HUDEP-2 (cell line): ENCODE data around the gene SCN1B.
"Not testable (repeated sequence)": the region's sequence is repeated elsewhere in the genome, so short reads cannot be mapped to it uniquely, and the experiment has no call there.

Experiments used
- DNase-seq, 76 experiments: peaks; one replicate each; lab custom pipeline; 2025; ENCODE audit not compliant: unreplicated experiment in 76 of 76; lab: John Stamatoyannopoulos, UW

SCN1B gene

DNA sequence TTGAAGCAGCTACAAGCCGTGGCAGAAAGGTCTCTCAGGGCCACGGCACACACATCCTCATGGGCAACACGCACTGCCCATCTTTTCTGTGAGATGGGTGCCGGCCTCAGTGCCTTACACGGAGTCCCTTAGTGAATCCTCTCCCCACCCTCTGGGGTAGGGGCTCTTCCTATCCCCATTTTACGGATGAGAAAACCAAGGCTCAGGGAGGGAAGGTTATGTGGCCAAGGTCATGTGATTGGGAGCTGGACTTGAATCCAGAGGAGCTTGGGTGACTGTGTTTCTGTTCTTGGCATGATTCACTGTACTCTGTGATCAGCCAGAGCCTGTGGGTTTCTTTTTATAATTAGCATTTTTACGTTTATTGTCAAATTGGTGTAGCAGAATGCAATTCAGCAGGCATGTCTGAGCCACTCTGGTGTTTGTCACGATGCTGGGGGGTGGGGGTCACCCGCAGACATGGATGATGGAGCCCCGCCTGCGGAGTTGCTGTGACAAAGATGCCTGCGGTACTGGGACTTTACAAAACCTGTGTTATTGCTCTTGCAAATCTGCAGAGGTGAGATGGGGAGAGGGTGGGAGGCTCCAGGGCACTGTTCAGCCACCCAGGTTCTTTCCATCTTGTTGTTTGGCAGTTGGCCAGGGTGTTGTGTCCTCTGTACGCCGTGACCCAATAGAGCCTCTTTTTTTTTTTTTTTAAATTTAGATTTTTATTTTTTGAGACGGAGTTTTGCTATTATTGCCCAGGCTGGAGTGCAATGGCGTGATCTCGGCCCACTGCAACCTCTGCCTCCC lies 4.5 kb downstream of the SCN1B start:
- DNase-seq, result no peak

DNA sequence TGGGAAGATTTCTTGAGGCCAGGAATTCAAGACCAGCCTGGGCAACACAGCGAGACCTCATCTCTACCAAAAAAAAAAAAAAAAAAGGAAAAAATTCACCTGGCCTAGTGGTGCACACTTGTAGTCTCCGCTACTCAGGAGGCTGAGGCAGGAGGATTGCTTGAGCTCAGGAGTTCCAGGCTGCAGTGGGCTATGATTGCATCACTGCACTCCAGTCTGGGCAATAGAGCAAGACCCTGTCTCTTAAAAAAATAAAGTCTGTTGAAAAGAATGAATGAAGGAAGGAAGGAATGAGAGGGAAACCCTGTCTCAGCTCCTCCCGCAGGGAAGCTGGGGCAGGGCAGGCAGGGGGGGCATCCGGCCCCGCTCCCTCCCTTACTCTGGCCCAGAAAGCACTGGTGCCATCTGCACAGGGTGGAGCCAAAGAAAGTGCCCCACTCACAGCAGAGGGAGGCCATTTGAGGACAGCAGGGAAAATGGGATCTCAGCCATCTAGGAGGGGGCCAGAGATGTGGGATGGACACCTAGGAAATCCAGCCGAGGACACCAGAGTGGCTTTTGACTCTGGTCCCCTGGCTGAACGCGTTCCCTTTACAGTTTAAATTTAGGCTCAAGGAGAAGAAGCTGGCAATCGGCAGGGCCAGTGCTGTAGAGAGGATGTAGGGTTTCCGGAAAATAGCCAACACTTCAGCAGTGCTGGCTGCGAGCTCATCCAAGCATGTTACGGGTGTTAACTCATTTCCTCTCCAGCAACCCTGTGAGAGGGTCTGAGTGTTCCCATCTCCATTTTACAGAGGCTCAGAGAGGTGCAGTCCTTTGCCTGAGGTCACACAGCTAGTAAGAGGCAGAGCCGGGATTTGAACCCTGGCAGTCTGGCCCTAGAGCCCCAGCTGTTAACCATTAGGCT lies 7.7 kb downstream of the SCN1B start:
- DNase-seq, result no peak

DNA sequence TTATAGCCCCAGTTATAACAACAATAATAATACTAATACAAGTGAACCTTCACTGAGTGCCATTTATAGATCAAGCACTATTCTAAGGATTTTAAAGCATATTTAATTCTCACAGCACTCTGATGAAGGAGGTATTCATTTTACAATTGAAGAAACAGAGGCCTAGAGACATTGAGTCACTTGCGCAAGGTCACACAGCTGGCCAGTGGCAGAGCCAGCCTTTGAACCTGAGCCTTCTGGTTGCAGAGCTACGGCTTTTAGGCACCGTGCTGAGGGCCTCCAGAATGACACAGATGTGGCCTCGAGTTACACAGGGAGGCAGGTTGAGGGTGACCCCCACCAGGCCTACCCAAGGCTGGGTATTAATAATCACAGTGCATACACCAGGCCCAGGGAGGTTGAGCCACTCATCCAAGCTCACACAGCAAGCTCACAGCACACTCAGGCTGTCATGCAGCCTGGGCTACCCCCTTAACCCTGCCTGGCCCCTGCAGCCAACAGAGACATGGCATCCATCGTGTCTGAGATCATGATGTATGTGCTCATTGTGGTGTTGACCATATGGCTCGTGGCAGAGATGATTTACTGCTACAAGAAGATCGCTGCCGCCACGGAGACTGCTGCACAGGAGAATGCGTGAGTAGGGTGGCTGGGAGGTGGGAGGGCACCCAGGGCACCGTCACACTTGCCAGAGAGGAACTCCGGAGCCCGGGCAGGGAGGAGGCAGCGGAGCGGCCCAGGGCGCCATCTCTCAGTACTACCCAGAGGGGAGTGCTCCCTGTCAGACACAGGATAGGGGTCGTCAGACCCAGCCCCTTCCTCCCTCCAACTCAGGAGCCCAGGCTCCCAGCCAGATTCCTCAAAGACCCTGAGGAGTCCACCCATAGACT lies 8.6 kb downstream of the SCN1B start:
- no peak for DNase-seq

DNA sequence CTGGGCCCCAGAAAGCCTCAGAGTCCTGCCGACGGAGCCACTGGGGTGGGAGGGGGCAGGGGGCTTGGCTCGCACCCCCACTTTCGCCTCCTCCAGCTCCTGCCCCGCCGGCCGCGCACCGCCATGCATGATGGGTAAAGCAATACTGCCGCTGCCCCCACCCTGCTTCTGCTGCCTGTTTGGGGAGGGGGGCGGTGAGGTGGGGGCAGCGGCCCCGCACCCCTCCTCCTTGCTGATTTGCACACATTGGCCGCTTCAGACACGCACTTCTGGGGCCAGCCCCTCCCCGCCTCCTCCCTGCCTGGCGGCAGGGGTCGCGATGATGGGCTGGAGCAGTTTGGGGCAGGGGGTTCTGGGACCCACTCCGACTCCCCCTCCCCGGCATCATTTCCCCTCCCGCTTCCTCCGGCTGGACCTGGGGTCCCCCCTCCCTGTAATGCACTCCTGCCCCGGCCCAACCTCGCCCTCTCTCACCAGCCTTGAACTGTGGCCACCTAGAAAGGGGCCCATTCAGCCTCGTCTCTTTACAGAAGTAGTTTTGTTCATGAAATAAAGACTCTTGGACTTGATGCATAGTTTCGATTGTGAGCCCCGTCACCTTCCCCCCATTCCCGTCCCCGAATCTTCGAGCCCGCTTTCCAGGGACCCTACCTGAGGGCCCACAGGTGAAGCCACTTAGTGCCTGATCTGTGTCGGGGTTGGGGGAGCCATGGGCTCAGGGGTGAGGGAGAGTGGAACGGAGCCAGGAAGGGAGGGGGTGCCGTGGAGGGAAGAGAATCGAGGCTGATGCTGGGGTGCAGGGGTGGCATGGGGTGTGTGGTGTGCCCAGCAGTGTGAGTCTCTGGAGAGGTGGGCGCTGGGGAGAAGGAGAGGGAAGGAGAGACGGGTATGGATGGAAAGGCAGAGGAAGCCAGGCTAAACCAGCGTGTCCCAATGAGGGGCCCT lies 9.9 kb downstream of the SCN1B start:
- peak in 1 of 76 experiments; percentile 20 for DNase-seq

DNA sequence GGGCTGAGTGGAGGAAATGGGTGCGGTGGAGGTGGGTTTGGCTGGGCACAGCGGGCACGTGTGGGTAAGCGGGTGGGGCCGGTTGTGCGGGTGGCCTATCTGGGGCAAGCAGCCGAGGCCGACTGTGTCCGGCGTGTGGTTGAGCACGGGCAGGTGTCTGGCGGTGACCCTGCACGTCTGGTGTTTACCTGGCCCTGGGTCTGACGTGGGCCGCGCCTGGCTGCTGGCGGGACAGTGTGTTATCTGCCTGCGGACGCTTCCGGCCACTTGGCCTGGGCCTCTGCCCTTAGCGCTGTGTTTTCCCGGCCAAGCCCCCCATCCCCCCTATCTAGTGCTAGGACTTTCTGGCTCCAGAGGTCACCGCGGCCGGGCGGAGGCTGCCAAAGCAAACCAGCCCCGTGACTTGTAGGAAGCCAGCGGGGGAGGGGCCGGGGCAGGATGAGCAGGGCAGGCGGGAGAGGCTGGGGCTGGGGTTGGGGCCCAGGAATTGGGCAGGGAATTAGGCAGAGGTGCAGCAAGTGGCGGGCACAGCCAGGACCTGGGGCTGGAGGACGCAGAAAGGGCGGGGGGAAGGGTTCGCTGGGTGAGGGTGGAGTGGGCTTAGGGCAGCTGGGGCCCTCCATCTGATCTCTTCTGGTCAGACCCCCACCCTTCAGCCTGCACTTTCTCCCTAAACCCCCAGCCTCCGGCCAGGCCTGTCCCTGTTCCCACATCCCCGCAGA lies 10.7 kb downstream of the SCN1B start:
- DNase-seq, result peak in 67 of 76 experiments; percentile 12 to 83 (median 57)

DNA sequence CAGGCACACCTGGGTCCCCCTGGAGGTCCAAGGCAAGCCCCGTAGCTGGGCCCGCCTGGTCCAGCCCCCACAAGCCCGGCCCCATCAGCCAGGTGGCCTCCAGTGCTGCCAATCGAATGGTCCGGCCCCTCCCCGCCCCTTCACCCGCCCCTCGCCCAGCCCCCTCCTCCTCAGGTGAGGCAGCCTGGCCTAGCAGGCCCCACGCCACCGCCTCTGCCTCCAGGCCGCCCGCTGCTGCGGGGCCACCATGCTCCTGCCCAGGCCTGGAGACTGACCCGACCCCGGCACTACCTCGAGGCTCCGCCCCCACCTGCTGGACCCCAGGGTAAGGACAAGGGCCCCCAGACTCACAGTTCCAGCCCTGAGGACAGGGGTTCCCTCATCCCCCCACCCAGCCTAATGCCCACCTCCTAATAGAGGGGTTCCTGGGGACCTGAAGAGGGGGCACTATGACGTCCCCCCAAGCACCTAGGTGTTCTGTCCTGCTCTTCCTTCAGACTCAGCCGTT lies 11.3 kb downstream of the SCN1B start, which contains the start of gene HPN:
Gene HPN (plus strand): TSS at position 174 of the 508 bp plus-strand sequence. CDS start 786 bp downstream, outside the sequence.
- DNase-seq, result no peak

DNA sequence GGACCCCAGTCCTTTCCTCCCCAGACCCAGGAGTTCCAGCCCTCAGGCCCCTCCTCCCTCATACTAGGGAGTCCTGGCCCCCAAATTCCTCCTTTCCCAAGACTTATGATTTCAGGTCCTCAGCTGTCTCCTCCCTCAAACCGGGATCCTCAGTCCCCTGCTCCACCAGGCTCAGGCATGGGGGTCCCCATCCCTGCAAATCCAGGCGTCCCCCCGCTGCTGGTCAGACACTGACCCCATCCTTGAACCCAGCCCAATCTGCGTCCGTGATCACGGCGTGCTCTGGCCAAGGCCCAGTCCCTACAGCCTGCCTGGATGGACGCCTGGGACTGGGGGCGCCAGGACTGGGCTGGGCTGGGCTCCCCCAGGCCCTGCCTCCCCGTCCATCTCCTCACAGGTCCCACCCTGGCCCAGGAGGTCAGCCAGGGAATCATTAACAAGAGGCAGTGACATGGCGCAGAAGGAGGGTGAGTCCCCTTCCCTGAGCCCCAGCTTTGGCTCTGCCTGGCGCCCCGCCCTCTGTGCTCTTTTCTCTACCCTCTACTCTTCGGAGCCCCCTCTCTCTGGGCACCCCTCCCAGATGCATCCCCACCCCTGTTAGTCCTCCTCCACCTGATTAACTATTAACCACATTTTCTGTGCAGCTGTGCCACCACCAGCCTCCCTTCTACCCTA lies 11.9 kb downstream of the SCN1B start:
- DNase-seq, result no peak

DNA sequence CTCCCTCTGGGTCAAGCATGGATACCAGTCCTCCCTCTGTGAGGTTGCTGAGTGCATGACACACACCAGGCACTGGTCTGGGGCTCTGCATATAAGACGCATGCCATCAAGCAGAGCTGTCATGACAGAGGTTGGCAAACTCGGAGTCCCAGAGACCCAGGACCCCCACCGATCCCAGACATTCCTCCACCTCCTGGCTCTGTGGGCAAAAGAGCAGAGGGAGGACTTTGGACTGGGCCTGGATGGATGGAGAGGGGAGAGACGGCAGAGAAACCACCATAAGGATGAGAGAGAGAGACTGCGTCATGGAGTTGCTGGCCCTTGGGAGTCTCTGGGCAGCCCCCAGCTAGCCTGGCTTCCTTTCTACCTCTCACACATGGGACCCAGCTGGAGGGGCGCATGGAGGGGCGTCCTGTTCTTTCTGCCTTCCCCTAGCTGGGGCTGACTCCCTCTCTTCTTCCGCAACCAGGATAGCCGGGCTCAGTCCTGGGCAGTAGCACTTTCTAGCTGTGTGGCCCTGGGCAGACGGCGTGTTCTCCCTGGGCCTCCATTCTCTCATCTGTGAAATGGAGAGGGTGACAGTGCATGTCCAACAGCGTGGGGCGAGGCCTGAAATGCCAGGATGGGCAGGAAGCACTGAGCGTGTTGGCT lies 12.8 kb downstream of the SCN1B start:
- DNase-seq, result no peak

DNA sequence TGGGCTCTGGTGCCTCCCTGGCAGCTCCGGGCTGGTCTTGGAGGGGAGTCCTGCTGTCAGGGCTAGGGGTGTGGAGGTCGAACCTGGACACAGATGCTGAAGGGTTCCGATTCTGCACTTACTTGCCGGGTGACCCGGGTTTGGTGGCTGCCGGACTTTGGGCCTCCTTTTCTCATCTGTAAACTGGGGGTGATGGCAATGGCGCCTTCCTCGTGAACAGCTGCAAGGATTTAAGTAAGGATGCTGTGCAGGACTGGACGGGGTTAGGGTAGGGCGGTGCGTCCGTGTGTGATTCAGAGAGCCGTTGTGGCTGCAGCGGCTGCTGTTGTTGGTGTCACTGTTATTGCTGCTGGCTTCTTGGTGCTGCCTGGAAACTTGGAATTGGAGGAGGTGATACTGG lies 13.6 kb downstream of the SCN1B start:
- no peak for DNase-seq

DNA sequence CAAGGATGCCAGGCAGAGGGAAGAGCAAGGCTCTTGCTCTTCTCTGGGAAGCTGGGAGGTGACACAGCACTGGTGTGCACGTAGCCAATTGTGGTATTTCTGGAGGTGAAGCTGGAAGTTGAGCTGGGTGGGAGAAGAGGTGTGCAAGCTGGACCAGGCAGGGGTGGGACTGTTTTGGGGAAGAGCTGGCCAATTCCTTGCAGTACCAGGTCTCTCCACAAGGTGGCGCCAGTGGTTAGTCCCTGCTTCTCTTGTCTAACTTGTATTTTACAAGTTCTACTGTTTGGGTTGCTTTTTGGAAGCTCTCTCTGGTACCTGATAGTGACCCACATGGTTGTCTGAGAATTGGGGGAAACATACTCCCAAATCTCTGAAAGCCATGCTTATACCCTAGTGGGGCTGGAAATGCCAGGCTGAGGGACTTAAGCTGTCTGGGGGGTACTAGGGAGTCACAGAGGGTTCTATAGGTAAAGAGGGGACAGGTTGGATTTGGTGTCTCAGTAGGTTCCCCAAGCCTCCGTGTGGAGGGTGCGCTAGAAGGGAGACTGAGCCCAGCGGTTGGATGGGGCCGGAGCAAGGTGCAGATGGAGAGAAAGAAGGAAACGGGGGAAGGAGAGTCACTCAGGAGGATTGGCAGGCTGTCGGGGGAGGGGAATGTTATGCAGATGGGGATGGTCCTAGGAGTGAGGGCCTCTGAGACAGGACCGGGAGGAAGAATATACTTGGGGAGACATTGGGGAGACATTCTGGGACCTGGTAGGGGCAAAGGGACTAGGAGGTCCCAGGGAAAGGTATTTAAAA lies 14.2 kb downstream of the SCN1B start:
- peak in 54 of 76 experiments; percentile 10 to 82 (median 44) for DNase-seq

DNA sequence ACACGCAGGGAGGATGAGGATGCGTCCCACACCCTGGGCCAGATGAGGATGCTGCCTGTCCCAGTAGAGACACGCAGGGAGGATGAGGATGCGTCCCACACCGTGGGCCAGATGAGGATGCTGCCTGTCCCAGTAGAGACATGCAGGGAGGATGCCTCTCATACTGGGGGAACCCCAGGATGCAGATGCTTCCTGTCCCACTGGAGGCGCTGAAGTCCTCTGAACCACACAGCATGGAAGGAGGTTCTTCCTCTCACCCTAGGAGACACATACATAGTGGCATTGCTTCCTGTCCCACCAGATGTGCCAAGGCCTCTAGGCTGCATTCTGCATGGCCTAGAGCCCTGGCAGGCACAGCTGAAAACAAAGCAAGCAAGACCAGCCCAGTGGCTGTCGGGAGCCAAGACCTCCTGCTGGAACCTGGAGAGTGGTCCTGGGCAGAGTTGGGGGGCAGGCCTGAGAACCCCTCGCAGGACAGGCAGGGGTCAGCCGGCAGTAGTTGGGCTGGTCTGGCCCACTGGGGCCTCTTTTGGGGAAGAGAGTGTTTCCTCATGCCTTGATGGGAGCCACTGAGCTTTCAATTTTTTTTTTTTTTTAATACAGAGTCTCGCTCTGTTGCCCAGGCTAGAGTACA lies 15.5 kb downstream of the SCN1B start:
- peak in 51 of 76 experiments; percentile 13 to 73 (median 39) for DNase-seq

DNA sequence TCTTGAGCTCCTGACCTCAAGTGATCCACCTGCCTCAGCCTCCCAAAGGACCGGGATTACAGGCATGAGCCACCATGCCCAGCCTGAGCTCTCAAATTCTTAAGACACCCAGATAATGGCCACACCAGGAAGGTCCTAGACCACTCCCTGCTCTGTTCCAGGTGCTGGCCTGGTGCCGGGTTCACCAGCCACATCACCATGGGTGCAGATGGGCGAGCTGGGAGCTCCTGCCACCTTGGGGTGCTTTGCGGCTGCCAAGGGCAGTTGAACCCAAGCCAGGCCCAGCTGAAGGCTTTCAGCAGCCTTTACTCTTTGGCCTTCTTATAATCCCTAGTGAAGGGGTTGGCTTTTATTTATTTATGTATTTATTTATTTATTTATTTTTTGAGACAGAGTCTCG lies 16.2 kb downstream of the SCN1B start:
- no peak for DNase-seq

DNA sequence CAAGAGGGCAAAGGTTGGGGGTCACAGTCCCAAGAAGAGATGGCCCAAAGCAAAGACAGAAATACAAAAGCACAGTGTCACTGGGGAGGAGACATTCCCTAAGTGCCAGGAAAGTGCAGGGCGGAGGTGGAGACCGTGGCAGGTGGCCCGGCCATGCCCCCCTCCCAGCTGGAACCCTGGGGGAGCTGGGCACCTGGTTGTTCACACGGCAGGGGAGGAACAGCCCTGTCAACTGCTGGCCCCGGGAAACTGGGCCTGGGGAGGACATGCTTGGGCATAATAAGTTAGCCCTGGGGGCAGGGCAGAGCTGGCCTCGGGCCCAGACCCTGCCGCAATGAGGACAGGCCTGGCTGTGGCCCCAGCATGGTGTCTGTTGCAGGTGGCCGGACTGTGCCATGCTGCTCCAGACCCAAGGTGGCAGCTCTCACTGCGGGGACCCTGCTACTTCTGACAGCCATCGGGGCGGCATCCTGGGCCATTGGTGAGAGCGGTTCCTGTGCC lies 18.7 kb downstream of the SCN1B start:
- peak in 6 of 76 experiments; percentile 10 to 47 (median 20) for DNase-seq

DNA sequence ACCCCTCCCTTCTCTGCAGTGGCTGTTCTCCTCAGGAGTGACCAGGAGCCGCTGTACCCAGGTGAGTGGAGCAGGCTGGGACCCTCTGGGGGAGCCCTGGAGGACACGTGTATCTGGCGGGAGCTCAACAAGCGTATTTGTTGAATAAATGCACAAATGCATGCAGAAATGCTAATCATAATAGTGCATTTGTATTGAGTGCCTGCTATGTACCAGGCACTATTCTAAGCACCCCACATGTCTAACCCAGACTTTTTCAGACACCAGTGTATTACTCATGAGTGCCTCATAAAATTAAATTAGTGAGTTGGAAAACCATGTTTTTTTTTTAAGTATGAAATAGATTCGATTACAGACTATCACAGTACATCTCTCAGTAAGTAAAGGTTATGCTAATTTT lies 19.2 kb downstream of the SCN1B start:
- DNase-seq, result no peak

DNA sequence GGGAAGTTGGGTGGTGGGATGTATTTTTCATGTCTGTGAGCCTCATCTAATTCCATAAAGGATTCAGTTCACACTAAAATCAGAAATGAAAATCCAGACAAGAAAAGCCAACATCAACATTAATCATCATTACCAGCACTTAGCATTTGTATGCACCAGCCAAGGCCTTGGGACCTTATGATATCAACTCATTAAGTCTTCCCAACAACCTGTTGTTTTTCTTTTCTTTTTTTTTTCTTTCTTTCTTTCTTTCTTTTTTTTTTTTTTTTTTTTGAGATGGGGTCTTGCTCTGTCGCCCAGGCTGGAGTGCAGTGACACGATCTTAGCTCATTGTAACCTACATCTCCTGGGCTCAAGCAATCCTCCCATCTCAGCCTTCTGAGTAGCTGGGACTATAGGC lies 20.4 kb downstream of the SCN1B start:
- DNase-seq, result not testable (repeated sequence)

DNA sequence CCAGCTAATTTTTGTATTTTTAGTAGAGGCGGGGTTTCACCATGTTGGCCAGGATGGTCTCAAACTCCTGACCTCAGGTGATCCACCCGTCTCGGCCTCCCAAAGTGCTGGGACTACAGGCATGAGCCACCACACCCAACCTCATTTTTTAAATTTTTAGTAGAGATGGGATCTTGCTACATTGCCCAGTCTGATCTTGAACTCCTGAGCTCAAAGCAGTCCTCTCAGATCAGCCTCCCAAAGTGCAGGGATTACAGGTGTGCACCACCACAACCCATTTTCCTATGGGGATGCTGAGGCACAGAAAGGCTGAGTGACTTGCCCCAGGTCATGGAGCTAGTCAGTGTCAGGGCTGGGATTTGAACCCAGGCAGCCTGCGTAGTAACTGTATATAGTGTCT lies 21.0 kb downstream of the SCN1B start:
- not testable (repeated sequence) for DNase-seq
